ENCODE results near the gene MOXD1. TPM values are rescaled to one million over a fixed set of nuclear protein-coding genes. Genes with fewer than 3 reads are reported as not detected.
A peak's percentile ranks its signal among the peaks of the same experiment; 100 is the strongest.

Gene MOXD1
- total RNA-seq, 4 donors from 2014 or later: 5.5 to 16.3 (median 8.3) TPM; not detected in 1

DNA sequence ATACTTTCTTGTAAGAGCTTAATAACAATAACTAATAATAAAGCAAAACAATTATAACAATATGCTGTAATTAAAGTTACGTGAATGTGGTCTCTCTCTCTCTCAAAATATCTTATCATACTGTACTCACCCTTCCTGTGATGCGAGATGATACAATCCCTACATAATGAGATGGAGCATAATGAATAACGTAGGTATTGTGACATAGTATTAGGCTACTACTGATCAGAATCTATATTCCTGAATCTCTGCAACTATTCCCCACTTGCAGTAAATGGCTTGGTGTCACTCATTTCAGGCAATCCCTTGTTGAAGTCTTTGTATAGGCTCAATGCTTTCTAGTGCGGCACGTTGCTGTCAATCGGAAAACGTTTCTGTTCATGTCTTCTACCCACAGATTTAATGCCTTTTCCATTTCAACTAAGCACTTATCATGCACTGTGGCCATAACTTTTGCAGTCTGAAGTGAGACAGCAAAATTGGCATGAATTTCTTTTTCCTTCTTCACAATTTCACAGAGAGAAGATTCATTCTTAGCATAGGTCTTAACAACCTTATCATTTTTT is 32.3 kb downstream of the MOXD1 start:
- Histone ChIP-seq H3K4me1 (no peaks in the 10 kb centered on the region), H3K27ac (no peak overlapping the region), H3K9me3 (no peaks in the 10 kb centered on the region), H3K36me3 (no peaks in the 10 kb centered on the region), H3K27me3 (no peaks in the 10 kb centered on the region), H3K4me3 (no peak overlapping the region)
- in situ Hi-C loops (cut with MboI; ENCODE audit: low pct_ligation_motif_present in 1 of 4, low pct_unique_long_range_greater_than_20kb in 1 of 4, low sequenced_read_pairs in 3 of 4) (no loop called here), intact Hi-C loops (cut with DNase I; ENCODE audit: low total_unique reads) (no loop called here)
- no peak for DNase-seq
- 84% methylated on average over 7 of the region's 7 CpGs for WGBS, 2 donors (ENCODE audit: low coverage in 1 of 2)
- TF ChIP-seq POLR2AphosphoS5 (IDR thresholded peaks at IDR 0.05): no peak
- no peak for TF ChIP-seq CTCF (IDR thresholded peaks at IDR 0.05)
- no peak for TF ChIP-seq POLR2A (IDR thresholded peaks at IDR 0.05)
- no peak for TF ChIP-seq EP300 (IDR thresholded peaks at IDR 0.05; ENCODE audit: low read depth)

GRCh38 chr6:132365281-132365907 is 35.9 kb downstream of the MOXD1 start:
- WGBS, 2 donors (ENCODE audit: low coverage in 1 of 2): 39% methylated on average over 2 to 4 of the region's 4 CpGs
- Histone ChIP-seq H3K27me3 (no peaks in the 10 kb centered on the region), H3K4me3 (no peak overlapping the region), H3K36me3 (no peaks in the 10 kb centered on the region), H3K4me1 (no peaks in the 10 kb centered on the region), H3K27ac (peak overlapping the region in 1 of 4 donors; percentile 45), H3K9me3 (no peaks in the 10 kb centered on the region)
- intact Hi-C loops (cut with DNase I; ENCODE audit: low total_unique reads) (no loop called here), in situ Hi-C loops (cut with MboI; ENCODE audit: low pct_ligation_motif_present in 1 of 4, low pct_unique_long_range_greater_than_20kb in 1 of 4, low sequenced_read_pairs in 3 of 4) (no loop called here)
- no peak for DNase-seq
- TF ChIP-seq POLR2A (IDR thresholded peaks at IDR 0.05) (no peak), EP300 (IDR thresholded peaks at IDR 0.05; ENCODE audit: low read depth) (no peak), CTCF (IDR thresholded peaks at IDR 0.05) (no peak)

GRCh38 chr6:132364306-132365074 is 36.8 kb downstream of the MOXD1 start:
- 71 to 86% methylated on average over 3 to 5 of the region's 5 CpGs for WGBS, 2 donors (ENCODE audit: low coverage in 1 of 2)
- in situ Hi-C loops (cut with MboI; ENCODE audit: low pct_ligation_motif_present in 1 of 4, low pct_unique_long_range_greater_than_20kb in 1 of 4, low sequenced_read_pairs in 3 of 4) (no loop called here), intact Hi-C loops (cut with DNase I; ENCODE audit: low total_unique reads) (no loop called here)
- TF ChIP-seq EP300 (IDR thresholded peaks at IDR 0.05; ENCODE audit: low read depth) (no peak), POLR2A (IDR thresholded peaks at IDR 0.05) (no peak), POLR2AphosphoS5 (IDR thresholded peaks at IDR 0.05) (no peak), CTCF (IDR thresholded peaks at IDR 0.05) (no peak)
- Histone ChIP-seq H3K9me3 (no peaks in the 10 kb centered on the region), H3K4me3 (no peak overlapping the region), H3K27ac (no peak overlapping the region), H3K4me1 (no peaks in the 10 kb centered on the region), H3K27me3 (no peaks in the 10 kb centered on the region), H3K36me3 (no peaks in the 10 kb centered on the region)
- DNase-seq: no peak

- H3K27ac ChIP-seq: no peak overlapping the region
- no peak overlapping the region for H3K4me3 ChIP-seq
- no peak for TF ChIP-seq EP300 (IDR thresholded peaks at IDR 0.05; ENCODE audit: low read depth)
- no peak for TF ChIP-seq CTCF (IDR thresholded peaks at IDR 0.05)
- no peak for TF ChIP-seq POLR2AphosphoS5 (IDR thresholded peaks at IDR 0.05)
- TF ChIP-seq POLR2A (IDR thresholded peaks at IDR 0.05): no peak
- 55 to 57% methylated on average over 6 of the region's 6 CpGs for WGBS, 2 donors (ENCODE audit: low coverage in 1 of 2)
- intact Hi-C loops (cut with DNase I; ENCODE audit: low total_unique reads): no loop called here
- no peaks in the 10 kb centered on the region for H3K36me3 ChIP-seq
- no peaks in the 10 kb centered on the region for H3K27me3 ChIP-seq
- no peak for DNase-seq
- no peaks in the 10 kb centered on the region for H3K9me3 ChIP-seq
- in situ Hi-C loops (cut with MboI; ENCODE audit: low pct_ligation_motif_present in 1 of 4, low pct_unique_long_range_greater_than_20kb in 1 of 4, low sequenced_read_pairs in 3 of 4): no loop called here
- H3K4me1 ChIP-seq: no peaks in the 10 kb centered on the region
Observed at GRCh38 chr6:132362442-132363185, 38.7 kb downstream of the MOXD1 start.
